Endometrium (tissue), 2 donors: ENCODE results near the gene CTSD.
"Not testable (repeated sequence)": the region's sequence is repeated elsewhere in the genome, so short reads cannot be mapped to it uniquely, and the experiment has no call there.

Experiments
- FAIRE-seq: peaks from 2 replicates; lab custom pipeline; 2012; peaks lifted over from hg19 to GRCh38; lab: Jason Lieb, UNC
- donor health status: control.
- donor health status: control.

The CTSD gene

DNA sequence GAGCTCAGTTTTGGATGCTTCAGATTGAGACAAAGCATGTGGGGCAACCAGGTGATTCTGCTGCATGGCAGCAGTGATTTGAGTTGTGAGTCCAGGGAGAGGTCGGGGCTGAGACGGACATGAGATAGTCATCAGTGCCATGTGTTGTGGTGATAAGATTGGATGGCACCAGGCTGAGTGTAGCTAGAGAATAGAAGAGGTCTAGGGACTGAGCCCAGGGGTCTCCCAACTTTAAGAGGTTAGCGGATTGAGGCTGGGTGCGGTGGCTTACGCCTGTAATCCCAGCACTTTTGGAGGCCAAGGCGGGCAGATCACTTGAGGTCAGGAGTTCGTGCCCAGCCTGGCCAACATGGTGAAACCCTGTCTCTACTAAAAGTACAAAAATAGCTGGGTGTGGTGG lies 6.3 kb upstream of the CTSD start:
- FAIRE-seq, result no peak

DNA sequence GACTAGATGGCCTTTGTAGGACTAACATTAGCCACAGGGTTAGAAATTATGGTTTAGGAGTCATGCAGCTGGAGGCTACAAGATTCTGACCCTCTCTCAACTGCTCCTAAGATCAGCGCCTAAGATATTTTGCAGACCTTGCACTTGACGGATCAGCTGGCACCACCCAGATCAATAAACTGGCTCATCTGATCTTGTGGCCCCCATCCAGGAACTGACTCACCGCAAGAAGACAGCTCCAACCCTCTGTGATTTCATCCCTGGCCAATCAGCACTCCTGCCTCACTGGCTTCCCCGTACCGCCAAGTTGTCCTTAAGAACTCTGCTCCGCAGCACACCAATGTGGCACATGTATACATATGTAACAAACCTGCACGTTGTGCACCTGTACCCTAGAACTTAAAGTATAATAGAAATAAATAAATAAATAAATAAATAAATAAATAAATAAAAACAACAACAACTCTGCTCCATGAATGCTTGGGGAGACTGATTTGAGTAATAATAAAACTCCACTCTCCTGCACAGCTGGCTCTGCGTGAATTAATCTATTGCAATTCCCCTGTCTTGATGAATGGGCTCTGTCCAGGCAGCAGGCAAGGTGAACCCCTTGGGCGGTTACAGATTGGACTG lies 5.7 kb upstream of the CTSD start:
- FAIRE-seq, result not testable (repeated sequence)

DNA sequence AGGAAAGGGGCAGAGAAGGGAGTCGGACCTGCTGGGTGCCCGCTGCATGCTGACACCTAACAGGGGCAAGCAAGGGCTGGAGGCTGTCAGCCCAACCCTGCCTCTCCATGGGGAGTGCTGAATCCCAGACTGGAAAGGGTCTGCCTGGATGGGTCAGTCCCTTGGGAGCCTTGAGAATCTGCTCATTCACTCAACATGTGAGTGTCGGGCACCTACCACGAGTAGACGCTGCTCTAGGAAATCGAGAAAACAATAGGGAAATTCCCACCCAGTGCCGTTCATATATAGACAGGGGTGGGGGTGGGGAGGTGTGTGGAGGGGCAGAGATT lies 4.4 kb upstream of the CTSD start:
- FAIRE-seq, result no peak

DNA sequence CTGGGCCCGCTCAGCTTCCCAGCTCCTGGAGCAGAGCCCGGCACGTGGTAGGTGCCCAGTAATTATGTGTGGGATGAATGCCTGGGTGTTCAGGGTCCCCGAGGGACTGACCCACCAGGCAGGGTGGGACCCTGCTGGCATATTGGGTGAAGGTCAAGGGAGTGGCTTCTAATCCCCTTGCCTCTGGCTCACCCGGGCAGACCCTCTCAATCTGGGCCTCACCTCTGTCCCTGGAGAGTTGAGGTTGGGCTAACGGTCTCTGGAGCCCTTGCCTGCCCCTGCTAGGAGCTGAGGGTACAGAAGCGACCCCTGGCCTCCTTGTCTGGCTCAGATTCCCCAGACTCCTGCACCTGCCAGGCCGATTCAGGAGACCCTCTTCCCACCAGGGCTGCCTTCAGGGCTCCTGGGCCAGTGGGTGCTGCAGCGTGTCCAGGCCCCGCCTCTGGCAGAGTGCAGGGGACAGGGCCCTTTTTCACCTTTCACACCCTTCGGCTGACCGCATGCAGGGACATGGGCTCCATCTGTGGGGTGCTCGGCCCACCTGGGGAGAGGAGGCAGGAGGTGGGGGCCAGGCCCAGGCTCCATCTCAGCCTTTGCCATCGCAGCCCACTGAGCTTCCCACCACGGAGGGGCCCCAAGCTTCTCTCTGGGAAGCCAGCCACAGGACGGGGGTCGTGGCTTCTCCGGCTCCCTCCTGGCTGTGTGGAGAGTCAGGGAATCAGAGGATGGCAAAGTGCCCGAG lies 3.8 kb upstream of the CTSD start:
- FAIRE-seq, result no peak

DNA sequence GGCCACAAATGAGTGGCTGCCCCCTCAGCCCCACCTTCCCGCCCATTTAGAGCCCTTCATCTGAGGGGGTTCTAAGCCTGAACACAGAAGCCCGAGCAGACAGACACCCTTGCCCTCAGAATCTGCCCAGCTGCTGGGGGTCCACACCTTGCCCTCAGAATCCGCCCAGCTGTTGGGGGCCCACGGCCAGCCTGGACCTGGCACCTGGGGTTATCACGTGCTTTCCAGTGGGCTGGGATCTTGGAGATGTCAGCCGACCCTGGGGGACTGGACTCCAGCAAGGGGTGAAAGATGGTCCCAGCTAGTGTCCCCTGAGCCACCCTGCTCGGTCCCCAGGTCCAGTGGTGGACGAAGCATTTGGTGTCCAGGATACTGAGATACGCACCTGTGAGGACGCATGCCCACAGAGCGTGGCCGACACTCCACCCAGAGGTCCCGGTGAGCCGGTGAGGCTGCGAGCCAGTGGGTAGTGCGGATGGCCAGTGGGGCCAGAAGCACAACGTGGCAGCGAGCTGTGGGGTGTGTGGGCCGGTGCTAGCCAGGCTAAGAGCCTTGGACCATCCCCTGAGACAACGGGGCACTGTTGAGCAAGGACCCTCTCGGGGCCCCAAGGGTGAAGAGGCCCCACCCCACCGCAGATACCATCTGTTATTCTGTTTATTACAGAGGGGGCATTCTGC lies 3.1 kb upstream of the CTSD start:
- no peak for FAIRE-seq

DNA sequence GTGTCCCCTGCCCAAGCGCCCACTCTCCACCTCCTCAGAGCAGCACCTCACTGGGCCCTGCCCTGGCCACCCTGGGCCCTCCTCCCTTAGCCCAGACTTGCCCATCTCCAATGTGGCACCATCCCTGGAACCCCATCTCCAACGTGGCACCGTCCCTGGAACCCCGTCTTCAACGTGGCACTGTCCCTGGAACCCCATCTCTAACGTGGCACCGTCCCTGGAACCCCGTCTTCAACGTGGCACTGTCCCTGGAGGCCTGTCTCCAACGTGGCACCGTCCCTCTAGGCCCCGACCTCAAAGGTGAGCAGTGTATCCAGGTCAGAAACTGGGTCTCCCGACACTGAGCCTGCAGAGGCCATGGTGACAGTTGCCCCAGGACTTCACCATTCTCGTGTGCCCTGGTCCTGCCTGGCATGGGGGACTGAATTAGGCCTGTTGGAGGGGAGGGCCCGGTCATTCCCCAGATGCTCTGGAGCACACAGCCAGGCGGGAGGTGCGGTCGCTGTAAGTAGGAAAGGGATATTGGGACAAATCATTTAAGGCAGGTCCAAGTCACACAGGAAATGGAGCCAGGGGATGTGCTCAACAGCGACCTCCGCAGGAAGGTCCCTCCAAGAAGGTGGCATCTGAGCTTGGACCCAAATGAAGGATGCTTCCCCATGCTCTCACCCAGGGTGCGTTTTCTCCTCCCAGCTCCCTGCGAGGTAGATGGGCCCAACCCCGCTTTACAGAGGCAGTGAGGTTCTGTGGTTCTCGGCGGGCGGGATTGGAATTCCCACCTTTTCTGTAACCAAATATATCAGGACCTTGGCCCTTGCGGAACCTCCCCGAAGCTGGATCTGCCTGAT lies 2.4 kb upstream of the CTSD start:
- no peak for FAIRE-seq

DNA sequence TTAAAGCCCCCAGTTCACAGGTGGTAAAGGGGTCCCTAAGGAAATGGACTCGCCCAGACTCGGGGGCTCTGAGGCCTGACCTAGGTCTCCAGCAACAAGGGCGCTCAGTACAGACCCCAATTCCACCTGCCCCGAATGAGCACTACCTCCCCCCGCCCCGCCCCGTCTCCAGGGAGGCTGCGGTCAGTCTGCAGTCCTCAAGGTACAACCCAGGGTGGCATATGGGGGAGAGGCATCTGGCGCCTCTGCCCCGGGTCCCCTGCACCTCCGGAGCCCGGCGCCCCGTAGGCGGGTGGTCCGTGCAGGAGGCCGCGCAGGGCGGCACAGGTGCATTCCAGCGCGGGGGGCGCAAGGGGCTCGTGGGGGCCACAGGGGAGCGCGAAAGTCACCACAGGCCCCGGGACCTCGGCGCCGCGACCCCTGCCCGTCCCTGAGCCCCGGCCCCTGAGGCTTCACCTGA lies 361 bp downstream of the CTSD start:
- FAIRE-seq, result no peak

DNA sequence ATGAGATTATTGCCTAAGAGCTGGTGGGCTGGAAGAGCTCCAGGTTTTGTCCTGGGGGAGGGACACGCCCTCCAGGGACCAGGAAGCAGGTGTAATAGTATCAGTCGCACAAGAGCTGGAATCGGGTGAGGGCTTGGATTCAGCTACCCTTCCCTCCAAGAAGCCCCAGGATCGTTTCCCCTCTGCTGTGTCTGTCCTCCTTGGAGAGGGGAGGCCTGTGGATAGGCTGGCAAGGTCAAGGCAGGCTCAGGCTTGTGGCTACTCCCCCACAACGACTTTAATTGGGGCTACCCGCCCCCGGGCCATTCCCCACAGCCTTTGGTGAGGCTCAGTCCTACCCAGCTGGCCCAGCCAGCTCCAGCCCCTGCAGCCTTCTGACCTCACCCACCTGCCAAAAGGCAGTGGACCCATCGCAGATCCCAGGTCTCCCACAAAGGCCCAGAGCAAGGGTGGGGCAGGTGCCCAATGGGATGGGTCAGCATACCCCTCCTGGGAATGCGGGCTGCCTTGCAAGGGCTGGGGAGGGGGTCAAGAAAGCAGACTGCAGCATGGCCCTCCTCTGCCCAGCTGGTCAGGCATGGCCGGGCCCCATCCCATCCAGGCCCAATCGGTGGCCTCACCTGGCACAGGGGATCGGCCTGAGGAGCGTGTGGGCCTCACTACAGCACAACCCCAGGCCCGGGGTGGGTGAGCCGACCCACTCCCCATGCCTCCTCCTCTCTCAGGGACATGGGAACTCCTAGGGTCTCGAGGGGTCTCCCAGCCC lies 1.0 kb downstream of the CTSD start:
- no peak for FAIRE-seq

DNA sequence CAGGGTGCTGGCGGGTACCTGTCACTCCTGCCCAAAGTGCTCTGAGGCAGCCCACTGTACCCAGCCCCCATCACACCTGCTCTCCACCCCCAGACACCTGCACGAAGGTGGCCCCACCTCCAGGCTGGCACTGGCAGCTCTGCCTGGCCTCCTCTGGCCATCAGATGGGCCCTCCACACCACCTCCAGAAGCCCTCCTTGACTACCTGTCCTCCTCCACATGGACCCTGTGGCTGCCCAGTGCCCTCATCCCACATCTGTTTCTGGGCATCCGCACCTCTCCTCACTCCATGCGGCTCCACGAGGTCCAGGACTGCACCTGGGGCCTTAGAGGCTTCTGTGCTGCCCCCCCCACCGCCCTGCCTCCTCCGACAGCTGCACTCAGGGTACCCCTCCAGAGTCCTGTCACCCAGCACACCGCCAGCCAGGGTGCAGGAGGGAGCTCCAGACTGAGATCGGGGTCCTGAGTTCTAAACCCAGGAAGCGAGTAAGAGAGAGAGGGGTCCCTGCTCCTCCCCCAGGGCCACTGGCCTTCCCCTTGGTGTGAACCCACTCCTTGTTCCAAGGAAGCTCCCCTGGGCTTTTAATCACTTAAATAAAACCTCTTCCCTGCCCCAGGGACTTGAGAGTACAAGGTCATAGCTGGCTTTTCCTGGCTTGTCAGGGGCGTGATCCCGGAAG lies 1.7 kb downstream of the CTSD start:
- FAIRE-seq, result no peak

DNA sequence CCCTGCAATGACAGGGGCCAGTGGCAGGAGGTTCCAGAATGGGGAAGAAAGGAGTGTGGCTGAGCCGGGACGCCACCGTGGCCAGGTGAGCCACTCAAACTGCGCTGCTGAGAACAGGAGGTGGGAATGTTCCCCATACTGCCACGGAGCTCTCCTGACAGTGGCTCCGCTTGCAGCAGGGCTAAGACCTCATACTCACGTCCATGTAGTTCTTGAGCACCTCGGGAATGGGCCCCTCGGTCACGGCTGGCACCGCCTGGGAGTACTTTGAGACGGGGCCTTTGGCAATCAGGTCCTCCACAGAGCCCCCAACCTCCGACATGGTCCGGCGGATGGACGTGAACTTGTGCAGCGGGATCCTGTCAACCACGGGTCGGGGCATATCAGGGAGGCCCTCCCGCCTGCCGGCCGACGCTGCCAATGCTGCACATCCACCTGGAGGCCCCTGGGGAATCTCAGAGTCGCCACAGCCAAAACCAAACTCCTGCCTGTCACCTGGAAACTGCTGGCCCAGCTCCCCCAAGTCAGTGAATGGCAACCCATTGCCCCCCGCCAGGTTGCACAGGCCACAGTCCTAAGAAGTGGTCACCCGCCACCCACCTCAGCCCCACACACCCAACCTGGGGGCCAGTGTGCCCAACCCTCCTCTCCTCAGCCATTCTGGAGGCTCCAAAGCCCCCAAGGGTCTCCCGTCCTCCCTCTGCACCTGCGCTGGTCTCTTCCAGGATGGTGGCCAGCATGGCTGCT lies 2.4 kb downstream of the CTSD start:
- no peak for FAIRE-seq

DNA sequence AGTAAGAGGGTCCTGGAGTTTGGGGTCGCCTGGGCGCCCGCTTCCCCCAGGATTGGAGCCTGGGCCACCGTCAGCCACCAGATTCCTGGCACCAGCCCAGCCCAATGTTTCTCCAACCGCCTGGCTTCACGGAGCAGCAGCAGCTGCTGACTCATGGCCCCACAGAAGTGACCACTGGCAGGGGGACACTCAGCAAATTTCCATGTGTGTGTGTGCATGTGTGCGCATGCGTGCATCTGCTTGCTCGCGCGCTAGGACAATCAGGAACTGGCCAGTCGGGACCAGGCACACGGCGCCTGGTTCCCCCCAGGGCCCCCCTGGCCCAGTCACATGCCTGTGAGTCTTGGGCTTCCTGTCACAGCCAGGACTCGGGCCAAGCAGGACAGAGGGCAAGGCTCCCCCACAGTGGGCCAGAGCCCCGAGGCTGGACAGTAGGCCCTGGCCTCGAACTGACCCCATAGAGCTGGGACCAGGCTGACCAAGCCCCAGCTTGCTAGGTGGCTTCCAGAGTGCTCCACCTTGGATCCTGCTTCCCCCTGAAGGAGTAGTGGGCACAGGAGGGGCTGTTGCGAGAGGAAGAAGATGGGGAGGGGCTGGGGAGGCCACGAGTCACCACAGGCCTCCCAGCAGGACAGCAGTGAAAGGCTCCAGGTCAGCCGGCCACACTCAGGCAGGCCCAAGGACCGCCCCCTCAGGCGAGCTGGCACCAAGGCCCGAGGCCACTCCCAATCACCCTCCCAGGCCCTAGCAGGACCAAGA lies 3.2 kb downstream of the CTSD start:
- FAIRE-seq, result no peak

DNA sequence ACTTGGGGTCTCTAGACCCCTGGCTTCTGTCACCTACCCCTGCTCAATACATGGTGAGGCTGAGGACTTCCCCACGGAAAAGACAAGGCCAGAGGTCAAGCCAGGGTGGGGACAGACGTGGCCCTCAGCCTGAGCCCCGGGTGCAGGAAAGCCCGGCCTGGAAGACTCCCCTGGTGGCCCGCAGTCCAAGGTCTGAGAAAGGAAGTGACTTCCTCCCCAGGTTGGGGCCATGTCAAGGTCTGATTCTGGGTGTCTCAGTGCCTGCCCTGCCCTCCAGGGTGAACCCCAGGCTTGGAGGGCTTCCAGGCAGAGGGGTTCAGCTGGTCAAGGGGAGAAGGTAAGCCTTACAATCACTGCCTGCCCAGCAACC lies 3.9 kb downstream of the CTSD start:
- FAIRE-seq, result no peak

DNA sequence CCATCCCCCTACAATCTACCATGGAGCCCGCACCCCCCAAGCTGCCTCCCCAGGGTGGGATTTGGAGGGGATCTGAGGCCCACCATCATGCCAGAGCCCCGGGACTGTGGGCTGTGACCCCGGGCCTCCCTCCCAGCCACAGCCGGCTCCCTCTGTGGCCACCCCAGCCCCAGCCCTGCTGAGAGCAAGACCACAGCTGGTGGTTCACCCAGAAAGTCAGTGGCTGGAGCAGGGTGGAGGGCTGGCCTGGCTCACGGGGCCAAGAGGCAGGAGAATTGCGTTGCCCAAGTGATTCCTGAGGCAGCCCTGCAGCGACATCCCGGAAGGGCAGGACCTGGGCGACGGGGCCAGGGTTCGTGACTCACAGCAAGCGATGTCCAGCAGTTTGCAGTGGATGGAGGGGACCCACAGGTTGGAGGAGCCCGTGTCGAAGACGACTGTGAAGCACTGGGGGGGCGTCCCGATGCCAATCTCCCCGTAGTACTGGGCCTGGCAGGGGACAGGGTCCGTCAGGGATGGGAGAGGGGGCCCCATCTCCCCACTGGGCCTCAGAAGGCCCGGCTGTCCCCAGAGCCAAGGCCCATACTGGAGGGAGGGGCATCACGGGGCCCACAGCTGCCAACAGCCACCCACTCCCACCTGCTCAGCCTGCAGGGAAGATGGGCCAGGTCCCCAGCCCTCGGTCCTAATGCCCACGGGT lies 4.4 kb downstream of the CTSD start:
- FAIRE-seq, result no peak

DNA sequence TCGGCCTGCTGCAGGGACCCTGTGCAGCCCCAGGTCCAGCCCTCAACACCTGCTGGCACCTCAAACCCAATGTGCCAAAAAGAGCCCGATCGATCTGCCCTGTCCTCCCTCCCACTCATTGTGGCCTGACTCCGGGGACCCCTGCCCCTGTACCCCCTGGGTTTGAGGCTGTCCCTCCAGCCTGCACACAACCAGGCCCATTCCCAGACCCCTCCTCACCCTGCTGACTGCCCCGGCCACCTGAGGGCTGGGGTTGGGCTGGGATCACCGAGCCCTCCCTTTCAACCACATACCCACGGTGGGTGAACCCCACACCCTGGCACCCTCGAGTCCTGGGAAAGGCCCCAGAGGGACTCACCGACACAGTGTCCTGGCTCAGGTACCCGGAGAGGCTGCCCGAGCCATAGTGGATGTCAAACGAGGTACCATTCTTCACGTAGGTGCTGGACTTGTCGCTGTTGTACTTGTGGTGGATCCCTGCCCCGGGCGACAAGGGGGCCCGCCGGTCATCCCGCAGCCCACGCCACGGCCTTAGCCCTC lies 5.0 kb downstream of the CTSD start:
- no peak for FAIRE-seq

DNA sequence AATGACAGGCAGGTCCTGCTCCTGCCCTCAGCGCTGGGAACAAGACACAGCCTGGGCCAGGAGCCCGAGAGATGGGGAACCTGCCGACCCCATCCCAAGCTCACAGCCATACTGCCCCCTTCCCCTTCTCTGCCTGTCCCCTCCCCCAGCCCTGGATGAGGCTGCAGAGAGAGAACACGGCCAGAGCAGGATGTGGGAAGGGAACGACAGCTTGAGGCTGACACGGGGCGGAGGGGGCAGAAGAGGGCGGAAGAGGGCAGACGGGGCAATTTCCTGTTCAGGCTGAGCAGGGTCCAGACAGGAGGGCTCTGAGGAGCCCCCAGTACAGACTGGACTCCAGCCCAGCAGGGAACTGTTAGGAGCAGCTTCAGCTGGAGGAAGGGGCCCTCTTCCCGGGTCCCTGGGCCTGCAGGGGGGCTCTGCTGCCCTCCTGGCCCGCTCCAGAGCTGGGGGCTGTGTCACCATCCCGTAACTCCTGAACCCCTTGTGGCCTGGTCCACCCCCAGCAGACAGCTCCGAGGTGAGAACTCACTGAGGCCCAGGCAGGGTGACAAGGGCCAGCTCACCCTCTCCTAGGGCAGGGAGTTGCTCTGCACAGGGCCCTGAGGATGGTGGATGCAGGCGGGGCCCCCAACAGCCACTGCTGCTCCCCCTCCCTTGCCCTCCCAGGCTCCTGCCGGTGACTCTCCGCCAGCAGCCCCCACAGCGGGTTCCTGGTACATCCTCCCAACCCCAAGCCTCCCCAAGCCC lies 5.7 kb downstream of the CTSD start:
- no peak for FAIRE-seq

DNA sequence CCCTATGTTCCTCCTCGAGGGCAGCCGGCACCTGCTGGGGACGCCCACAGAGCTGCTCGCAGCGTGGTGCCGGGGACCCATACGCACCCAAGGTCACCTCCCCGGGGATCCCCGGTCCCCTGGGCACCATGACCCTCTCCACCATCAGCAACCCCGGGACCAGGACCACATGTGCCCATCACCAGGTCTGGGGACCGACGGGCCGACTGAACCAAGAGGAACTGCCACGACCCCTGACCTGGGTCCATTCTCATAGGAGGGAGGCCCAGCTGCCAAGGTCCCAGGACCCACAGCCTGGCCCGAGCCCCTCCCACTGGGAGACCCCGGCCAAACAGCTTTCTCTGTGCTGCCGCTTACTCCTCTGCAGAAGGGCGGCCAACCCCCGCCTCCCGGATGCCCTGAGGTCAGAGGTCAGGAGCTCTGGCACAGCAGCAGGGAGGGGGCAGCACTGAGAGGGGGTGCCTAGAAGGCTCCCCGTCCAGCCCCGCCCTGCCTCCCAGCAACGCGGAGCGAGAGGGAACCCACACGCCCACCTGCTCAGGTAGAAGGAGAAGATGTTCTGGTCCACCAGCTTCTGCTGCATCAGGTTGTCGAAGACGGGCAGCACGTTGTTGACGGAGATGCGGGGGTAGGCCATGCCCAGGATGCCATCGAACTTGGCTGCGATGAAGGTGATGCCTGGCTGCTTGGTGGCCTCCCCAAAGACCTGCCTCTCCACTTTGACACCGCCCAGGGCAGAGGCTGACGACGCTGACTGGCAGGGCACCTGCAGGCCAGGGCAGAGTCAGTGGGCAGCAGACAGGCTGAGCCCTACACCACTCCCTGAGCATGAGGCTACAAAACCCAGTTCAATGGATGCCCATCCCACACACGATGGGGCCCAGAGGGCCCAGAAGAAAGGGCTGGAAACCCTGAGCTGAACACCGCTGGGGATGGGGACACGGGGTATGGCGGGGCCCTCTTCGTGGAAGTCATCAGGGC lies 6.6 kb downstream of the CTSD start:
- no peak for FAIRE-seq
